Central memory CD8-positive, alpha-beta T cell (primary cell): Measurements from ENCODE around the gene RPL18.

ENCODE experiments used
- ATAC-seq: fragments of 150-1000 bp; cut with Tn5 transposase; replicated peaks from 2 replicates; pipeline ENCODE4 v1.10.0; 2022; ENCODE audit warnings: mild to moderate bottlenecking, moderate FRiP score, moderate number of reproducible peaks; ENCODE audit not compliant: poor library complexity, severe bottlenecking; ENCODE audit errors: extremely low read depth
- DNase-seq, 2 donors: peaks; one replicate each; pipeline ENCODE4 v3.0.0; 2021; ENCODE audit warnings: low spot score in 2 of 2
- H3K27ac Mint-ChIP-seq: one replicate; pipeline ENCODE4 v1.8.0; 2022; ENCODE audit warnings: low read depth, mild to moderate bottlenecking, moderate library complexity, mixed read lengths
- H3K27me3 Mint-ChIP-seq: one replicate; pipeline ENCODE4 v1.8.0; 2022; ENCODE audit warnings: mixed read lengths
- H3K36me3 Mint-ChIP-seq: one replicate; pipeline ENCODE4 v1.8.0; 2022; ENCODE audit warnings: mild to moderate bottlenecking, moderate library complexity, mixed read lengths; ENCODE audit not compliant: insufficient read depth
- H3K4me1 Mint-ChIP-seq: one replicate; pipeline ENCODE4 v1.8.0; 2022; ENCODE audit warnings: mixed read lengths
- H3K4me3 Mint-ChIP-seq: one replicate; pipeline ENCODE4 v1.8.0; 2022; ENCODE audit warnings: mild to moderate bottlenecking, moderate library complexity, mixed read lengths
- H3K9me3 Mint-ChIP-seq: one replicate; pipeline ENCODE4 v1.8.0; 2022; ENCODE audit warnings: mixed read lengths

RPL18 gene

DNA sequence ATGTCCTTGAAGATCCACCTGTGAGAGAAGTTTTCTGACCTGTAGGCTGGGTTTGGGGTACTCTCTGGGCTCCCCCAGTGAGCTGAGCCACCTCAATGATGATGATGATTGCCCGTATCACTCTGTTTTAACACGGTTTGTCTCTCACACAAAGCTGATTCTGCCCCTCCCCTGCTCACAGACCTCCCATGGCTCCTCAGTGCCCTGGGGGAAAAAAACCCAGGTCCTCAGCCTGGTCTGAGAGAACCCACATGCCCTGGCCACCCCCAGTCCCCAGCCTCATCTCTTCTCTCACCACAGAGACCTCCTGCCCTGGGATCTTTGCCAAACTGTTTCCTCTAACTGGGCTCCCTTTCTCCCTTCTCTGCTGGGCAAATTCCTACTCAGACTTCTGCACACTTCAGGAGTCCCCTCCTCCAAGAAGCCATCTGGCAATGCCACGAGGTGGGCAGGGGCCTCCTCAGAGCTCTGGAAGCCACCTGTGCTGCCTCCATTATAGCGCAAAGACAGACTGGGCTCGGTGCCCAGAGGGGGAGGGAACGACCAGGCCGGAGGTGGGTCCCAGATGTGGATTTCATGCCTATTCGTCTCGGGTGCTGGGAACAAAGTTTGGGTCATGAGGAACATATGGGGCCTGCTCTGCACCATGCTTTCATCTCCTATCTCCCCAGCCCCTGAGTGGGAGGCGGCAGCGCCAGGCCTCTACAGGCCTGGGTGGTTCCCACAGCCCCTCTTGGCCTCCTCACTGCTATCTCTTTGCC is 35.5 kb upstream of the RPL18 start:
- Mint-ChIP-seq H3K36me3 (peaks cover 3% of the 10 kb centered on the region), H3K27me3 (no peaks in the 10 kb centered on the region), H3K4me3 (no peak overlapping the region), H3K4me1 (peaks cover 3% of the 10 kb centered on the region), H3K27ac (no peak overlapping the region), H3K9me3 (no peaks in the 10 kb centered on the region)
- ATAC-seq (no peak), DNase-seq (no peak)

GRCh38 chr19:48651683-48652048 is 32.7 kb upstream of the RPL18 start:
- Mint-ChIP-seq H3K9me3 (no peaks in the 10 kb centered on the region), H3K4me3 (no peak overlapping the region), H3K27ac (peak overlapping the region; percentile 86), H3K4me1 (peaks cover 23% of the 10 kb centered on the region), H3K36me3 (peaks cover 11% of the 10 kb centered on the region), H3K27me3 (no peaks in the 10 kb centered on the region)
- DNase-seq (no peak), ATAC-seq (no peak)

DNA sequence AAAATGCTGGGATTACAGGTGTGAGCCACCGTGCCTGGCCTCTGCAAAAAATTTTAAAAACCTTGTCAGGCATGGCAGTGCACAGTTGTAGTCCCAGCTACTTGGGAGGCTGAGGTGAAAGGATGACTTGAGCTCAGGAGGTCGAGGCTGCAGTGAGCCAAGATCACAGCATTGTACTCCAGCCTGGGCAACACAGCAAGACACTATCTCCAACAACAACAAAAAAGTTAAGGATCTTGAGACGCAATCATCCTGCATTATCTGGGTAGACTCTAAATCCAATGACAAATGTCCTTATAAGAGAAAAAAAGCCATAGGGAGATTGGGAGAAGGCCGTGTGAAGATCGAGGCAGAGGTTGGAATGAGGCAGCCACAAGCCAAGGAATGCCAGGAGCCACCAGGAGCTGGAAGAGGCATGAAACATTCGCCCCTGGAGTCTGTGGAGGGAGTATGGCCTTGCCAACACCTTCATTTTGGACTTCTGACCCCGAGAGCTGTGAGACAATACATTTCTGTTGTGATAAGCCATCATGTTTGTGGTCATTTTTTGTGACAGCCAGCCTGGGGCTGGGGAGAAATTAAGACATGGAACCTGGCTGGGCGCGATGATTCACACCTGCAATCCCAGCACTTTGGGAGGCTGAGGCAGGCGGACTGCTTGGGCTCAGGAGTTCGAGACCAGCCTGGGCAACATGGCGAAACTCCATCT is 32.1 kb upstream of the RPL18 start:
- no peaks in the 10 kb centered on the region for H3K27me3 Mint-ChIP-seq
- DNase-seq, result no peak
- H3K27ac Mint-ChIP-seq, result peak overlapping the region; percentile 86
- H3K36me3 Mint-ChIP-seq, result peaks cover 11% of the 10 kb centered on the region
- H3K4me1 Mint-ChIP-seq, result peaks cover 28% of the 10 kb centered on the region
- no peaks in the 10 kb centered on the region for H3K9me3 Mint-ChIP-seq
- no peak for ATAC-seq
- H3K4me3 Mint-ChIP-seq, result no peak overlapping the region

DNA sequence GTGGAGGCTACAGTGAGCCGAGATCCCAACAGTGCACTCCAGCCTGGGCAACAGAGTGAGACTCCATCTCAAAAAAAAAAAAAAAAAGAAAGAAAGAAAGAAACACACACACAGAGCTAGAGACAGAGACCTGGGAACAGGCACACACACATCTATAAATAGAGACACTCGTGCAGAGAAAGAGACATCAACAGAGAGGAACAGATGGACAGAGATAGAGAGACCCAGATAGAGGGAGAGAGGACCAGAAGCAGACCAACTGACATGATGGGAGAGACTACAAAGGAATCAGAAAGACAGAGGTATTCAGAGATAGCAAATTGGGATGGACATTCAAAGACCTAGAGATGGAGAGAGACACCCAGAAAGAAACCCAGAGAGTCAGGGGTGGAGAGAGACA is 29.2 kb upstream of the RPL18 start:
- peak overlapping the region; percentile 6 for H3K4me3 Mint-ChIP-seq
- DNase-seq (no peak), ATAC-seq (no peak)
- H3K27ac Mint-ChIP-seq, result peak overlapping the region; percentile 84
- H3K27me3 Mint-ChIP-seq, result no peaks in the 10 kb centered on the region
- no peaks in the 10 kb centered on the region for H3K9me3 Mint-ChIP-seq
- H3K4me1 Mint-ChIP-seq, result peaks cover 48% of the 10 kb centered on the region
- peaks cover 13% of the 10 kb centered on the region for H3K36me3 Mint-ChIP-seq

GRCh38 chr19:48646722-48647216 is 27.8 kb upstream of the RPL18 start:
- DNase-seq, result no peak
- Mint-ChIP-seq H3K4me1 (peaks cover 48% of the 10 kb centered on the region), H3K27ac (peak overlapping the region; percentile 84), H3K4me3 (peak overlapping the region; percentile 86), H3K9me3 (no peaks in the 10 kb centered on the region), H3K27me3 (no peaks in the 10 kb centered on the region), H3K36me3 (peaks cover 11% of the 10 kb centered on the region)
- no peak for ATAC-seq

DNA sequence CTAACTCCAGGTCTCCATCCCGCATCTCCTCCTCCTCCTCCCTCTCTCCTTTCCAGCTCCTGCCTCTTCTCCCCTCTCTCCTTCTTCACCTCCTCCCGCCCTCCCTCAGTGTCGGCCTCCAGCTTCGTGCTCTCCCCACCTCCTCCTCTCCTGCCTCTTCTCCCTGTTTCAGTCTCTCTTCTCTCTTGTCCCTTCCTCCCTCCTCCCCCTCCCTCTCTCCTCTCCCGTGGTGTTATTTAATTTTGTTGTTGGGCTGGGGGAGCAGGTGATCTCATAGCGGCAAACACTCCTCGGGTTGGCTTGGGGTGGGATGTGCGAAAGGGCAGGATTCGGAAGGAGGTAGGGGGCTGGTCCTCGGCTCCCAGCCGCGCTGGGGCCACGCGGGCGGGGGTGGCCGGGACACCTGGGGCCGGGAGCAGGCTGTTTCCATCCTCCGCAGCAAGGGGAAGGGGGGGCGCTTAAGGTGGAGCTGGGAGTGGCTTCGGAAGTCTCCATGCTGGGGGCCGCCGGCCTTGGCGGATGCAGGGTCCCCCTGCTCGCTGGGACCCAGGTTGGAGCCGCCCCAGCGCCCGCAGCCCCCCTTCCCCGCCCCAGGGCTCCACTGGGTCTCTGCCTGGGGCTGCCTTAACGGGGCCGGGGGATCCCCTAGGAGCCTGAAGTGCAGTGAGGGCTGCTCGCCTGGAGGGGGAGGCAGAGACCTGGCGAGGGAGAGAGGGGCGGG is 27.2 kb upstream of the RPL18 start, which contains the start of gene CA11:
CA11 (minus strand) TSS at position 187 of the 721 bp plus-strand sequence. CDS start 555 bp downstream, outside the sequence.
- peak; percentile 75 for ATAC-seq
- Mint-ChIP-seq H3K27ac (peak within 1 kb of the TSS; percentile 84), H3K36me3 (peaks cover 11% of the 10 kb centered on the region), H3K4me1 (peaks cover 48% of the 10 kb centered on the region), H3K27me3 (no peaks in the 10 kb centered on the region), H3K4me3 (peak within 1 kb of the TSS; percentile 86), H3K9me3 (no peaks in the 10 kb centered on the region)
- DNase-seq, result peak; percentile 91 to 92

GRCh38 chr19:48645620-48646000 is 26.6 kb upstream of the RPL18 start:
- peaks cover 11% of the 10 kb centered on the region for H3K36me3 Mint-ChIP-seq
- ATAC-seq (no peak), DNase-seq (no peak)
- peak overlapping the region; percentile 86 for H3K4me3 Mint-ChIP-seq
- peaks cover 48% of the 10 kb centered on the region for H3K4me1 Mint-ChIP-seq
- H3K27me3 Mint-ChIP-seq, result no peaks in the 10 kb centered on the region
- H3K9me3 Mint-ChIP-seq, result no peaks in the 10 kb centered on the region
- H3K27ac Mint-ChIP-seq, result peak overlapping the region; percentile 84

DNA sequence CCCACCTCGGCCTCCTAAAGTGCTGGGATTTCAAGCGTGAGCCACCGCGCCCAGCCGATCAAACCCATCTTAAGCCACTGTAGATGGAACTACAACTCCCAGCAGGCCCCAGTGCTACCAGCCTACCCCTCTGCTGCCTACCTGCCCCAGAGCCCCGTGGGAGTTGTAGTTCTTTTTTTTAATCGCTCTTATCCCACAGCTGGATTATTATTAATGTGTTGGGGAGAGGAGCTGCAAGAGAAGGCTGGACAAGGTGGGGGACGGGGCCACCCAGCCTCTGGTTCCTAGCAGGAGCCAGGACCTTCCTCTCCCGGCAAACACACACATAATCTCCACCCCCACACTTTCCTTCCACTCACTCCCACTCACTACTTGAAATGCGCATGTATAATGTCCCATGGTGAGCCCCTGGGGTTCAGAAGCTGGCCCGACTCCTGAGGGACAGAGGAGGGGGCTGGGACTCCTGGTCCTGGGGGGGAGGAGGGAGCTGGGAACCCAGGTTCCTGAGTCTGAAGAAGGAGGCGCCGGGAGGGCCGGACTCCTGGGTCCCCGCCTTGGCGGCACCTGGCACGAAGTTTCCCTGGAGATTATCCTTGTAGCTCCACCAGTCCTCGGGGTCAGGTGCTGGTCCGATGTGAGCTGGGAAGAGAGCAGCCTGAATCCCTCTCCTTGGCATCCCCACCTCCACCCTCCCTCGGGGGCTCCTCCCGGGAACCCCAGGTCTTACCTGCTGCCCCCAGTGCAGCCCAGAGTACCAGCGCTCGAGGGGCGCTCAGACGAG is 26.1 kb upstream of the RPL18 start:
- H3K4me1 Mint-ChIP-seq, result peaks cover 50% of the 10 kb centered on the region
- H3K4me3 Mint-ChIP-seq, result peak overlapping the region; percentile 86
- peak; percentile 52 for ATAC-seq
- peak overlapping the region; percentile 84 for H3K27ac Mint-ChIP-seq
- no peaks in the 10 kb centered on the region for H3K27me3 Mint-ChIP-seq
- DNase-seq, result peak in 1 of 2 donors; percentile 56
- H3K9me3 Mint-ChIP-seq, result no peaks in the 10 kb centered on the region
- peaks cover 11% of the 10 kb centered on the region for H3K36me3 Mint-ChIP-seq

DNA sequence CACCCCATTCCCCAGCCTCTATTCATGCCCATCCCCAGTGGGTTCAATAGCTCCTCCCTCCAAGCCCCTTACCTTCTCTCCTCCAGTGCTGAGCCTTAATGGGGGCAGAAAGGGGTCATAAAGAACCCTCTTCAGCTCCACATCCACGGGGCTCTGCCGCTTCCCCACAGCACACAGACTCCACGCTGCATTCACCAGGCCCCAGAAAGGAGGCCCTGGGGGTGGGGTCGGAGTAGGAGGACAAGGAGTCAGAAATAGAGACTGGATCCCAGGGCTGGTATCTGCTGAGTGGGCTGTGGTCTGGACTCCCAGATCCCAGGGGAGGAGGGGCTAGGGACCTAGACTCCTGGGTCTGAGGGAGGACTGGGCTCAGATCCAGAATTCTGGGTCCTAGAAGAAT is 25.4 kb upstream of the RPL18 start:
- ATAC-seq (no peak), DNase-seq (no peak)
- Mint-ChIP-seq H3K4me3 (peak overlapping the region; percentile 86), H3K9me3 (no peaks in the 10 kb centered on the region), H3K36me3 (peaks cover 8% of the 10 kb centered on the region), H3K27me3 (no peaks in the 10 kb centered on the region), H3K4me1 (peaks cover 50% of the 10 kb centered on the region), H3K27ac (no peak overlapping the region)

- Mint-ChIP-seq H3K4me3 (no peak overlapping the region), H3K4me1 (peaks cover 55% of the 10 kb centered on the region), H3K27me3 (no peaks in the 10 kb centered on the region), H3K9me3 (no peaks in the 10 kb centered on the region), H3K27ac (no peak overlapping the region), H3K36me3 (peaks cover 12% of the 10 kb centered on the region)
- DNase-seq, result no peak
- no peak for ATAC-seq
These were observed 23.9 kb upstream of the RPL18 start for GRCh38 chr19:48642862-48643261.

DNA sequence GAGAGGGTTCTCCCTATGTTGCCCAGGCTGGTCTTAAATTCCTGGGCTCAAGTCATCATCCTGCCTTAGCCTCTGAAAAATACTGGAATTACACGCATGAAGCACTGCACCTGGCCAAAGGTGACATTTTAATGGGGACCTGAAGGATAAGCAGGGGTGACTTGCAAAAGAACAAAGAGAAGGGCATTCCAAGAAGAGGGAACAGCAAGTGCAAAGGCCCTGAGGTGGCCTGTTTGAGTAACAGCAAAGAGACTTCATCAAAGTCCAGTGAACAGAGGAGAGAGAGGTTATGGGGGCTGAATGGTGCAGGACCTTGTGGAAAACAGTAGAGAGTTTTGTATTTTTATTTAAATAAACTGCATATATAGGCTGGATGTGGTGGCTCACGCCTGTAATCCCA is 22.9 kb upstream of the RPL18 start:
- H3K4me3 Mint-ChIP-seq, result no peak overlapping the region
- no peaks in the 10 kb centered on the region for H3K27me3 Mint-ChIP-seq
- no peak for ATAC-seq
- H3K27ac Mint-ChIP-seq, result no peak overlapping the region
- H3K9me3 Mint-ChIP-seq, result no peaks in the 10 kb centered on the region
- peaks cover 16% of the 10 kb centered on the region for H3K36me3 Mint-ChIP-seq
- no peak for DNase-seq
- peaks cover 52% of the 10 kb centered on the region for H3K4me1 Mint-ChIP-seq
